Trophoblast cell (in vitro differentiated cells and primary cell): ENCODE results near the gene AP5S1.
A peak's percentile ranks its signal among the peaks of the same experiment; 100 is the strongest.

Source experiments
- DNase-seq, 2 donors: peaks; one replicate each; pipeline ENCODE4 v3.0.0-alpha.2; 2016
- H2AFZ ChIP-seq: 2 replicates; pipeline ENCODE4 v1.6.1; 2013; ENCODE audit warnings: low read length, moderate library complexity, mild to moderate bottlenecking; ENCODE audit not compliant: insufficient read depth, poor library complexity
- H2AK5ac ChIP-seq: 2 replicates; pipeline ENCODE4 v1.6.1; 2013; ENCODE audit warnings: mild to moderate bottlenecking, low read length
- H2BK120ac ChIP-seq: 2 replicates; pipeline ENCODE4 v1.6.1; 2013; ENCODE audit warnings: low read length, mild to moderate bottlenecking, moderate library complexity; ENCODE audit not compliant: insufficient read depth, poor library complexity
- H2BK12ac ChIP-seq: 2 replicates; pipeline ENCODE4 v1.6.1; 2013; ENCODE audit warnings: mild to moderate bottlenecking, low read length, moderate library complexity
- H2BK5ac ChIP-seq: 2 replicates; pipeline ENCODE4 v1.6.1; 2013; ENCODE audit warnings: low read length, low read depth, moderate library complexity, mild to moderate bottlenecking; ENCODE audit not compliant: poor library complexity
- H3K14ac ChIP-seq: 2 replicates; pipeline ENCODE4 v1.6.1; 2013; ENCODE audit warnings: mild to moderate bottlenecking, low read length
- H3K18ac ChIP-seq: 2 replicates; pipeline ENCODE4 v1.6.1; 2013; ENCODE audit warnings: mild to moderate bottlenecking, low read length
- H3K23ac ChIP-seq: 2 replicates; pipeline ENCODE4 v1.6.1; 2013; ENCODE audit warnings: low read length
- H3K27ac ChIP-seq: 2 replicates; pipeline ENCODE4 v1.5.1; 2013; ENCODE audit warnings: low read depth, mild to moderate bottlenecking, inconsistent platforms, low read length, moderate library complexity
- H3K27me3 ChIP-seq: 2 replicates; pipeline ENCODE4 v1.6.1; 2013; ENCODE audit warnings: inconsistent platforms, mild to moderate bottlenecking, low read length, moderate library complexity; ENCODE audit not compliant: insufficient read depth
- H3K36me3 ChIP-seq, 2 experiments: 1 replicate in 1 of 2; 2 replicates in 1 of 2; pipeline ENCODE4 v1.6.1; 2013; ENCODE audit warnings: low read length in 2 of 2, mild to moderate bottlenecking in 2 of 2, moderate library complexity in 1 of 2; ENCODE audit not compliant: insufficient read depth in 2 of 2, control insufficient read depth in 1 of 2
- H3K4ac ChIP-seq: 2 replicates; pipeline ENCODE4 v1.6.1; 2013; ENCODE audit warnings: low read depth, mild to moderate bottlenecking, low read length, moderate library complexity
- H3K4me1 ChIP-seq, 2 experiments: 1 replicate in 1 of 2; 2 replicates in 1 of 2; pipeline ENCODE4 v1.6.1; 2013; ENCODE audit warnings: low read length in 2 of 2, mild to moderate bottlenecking in 2 of 2, moderate library complexity in 1 of 2; ENCODE audit not compliant: insufficient read depth in 2 of 2, control insufficient read depth in 1 of 2
- H3K4me2 ChIP-seq: 2 replicates; pipeline ENCODE4 v1.6.1; 2013; ENCODE audit warnings: inconsistent platforms, mild to moderate bottlenecking, low read length, moderate library complexity
- H3K4me3 ChIP-seq: 2 replicates; pipeline ENCODE4 v1.5.1; 2013; ENCODE audit warnings: mild to moderate bottlenecking, low read depth, low read length, inconsistent platforms
- H3K79me1 ChIP-seq: one replicate; pipeline ENCODE4 v1.6.1; 2013; ENCODE audit warnings: low read length
- H3K79me2 ChIP-seq: 2 replicates; pipeline ENCODE4 v1.6.1; 2013; ENCODE audit warnings: low read length, mild to moderate bottlenecking; ENCODE audit not compliant: control insufficient read depth, insufficient read depth, poor library complexity
- H3K9ac ChIP-seq: 2 replicates; pipeline ENCODE4 v1.6.1; 2013; ENCODE audit warnings: mild to moderate bottlenecking, low read length
- H3K9me3 ChIP-seq: 2 replicates; pipeline ENCODE4 v1.6.1; 2013; ENCODE audit warnings: low read depth, mild to moderate bottlenecking, control low read depth, inconsistent platforms, low read length; ENCODE audit not compliant: insufficient read depth
- H4K12ac ChIP-seq: 2 replicates; pipeline ENCODE4 v1.6.1; 2013; ENCODE audit warnings: low read depth, mild to moderate bottlenecking, low read length, moderate library complexity
- H4K8ac ChIP-seq: 2 replicates; pipeline ENCODE4 v1.6.1; 2013; ENCODE audit warnings: low read depth, mild to moderate bottlenecking, low read length, moderate library complexity
- H4K91ac ChIP-seq: one replicate; pipeline ENCODE4 v1.6.1; 2013; ENCODE audit warnings: low read depth, mild to moderate bottlenecking, low read length, moderate library complexity
- WGBS: extraction: QIAGEN DNeasy Blood & Tissue Kit; methylation state at CpG from one replicate; pipeline ENCODE4 v1.1.7; 2013; ENCODE audit warnings: missing lambda C conversion rate; ENCODE audit not compliant: insufficient read length, insufficient coverage; ENCODE audit errors: extremely low coverage; 5-methylcytosine and 5-hydroxymethylcytosine counted together

The AP5S1 gene

DNA sequence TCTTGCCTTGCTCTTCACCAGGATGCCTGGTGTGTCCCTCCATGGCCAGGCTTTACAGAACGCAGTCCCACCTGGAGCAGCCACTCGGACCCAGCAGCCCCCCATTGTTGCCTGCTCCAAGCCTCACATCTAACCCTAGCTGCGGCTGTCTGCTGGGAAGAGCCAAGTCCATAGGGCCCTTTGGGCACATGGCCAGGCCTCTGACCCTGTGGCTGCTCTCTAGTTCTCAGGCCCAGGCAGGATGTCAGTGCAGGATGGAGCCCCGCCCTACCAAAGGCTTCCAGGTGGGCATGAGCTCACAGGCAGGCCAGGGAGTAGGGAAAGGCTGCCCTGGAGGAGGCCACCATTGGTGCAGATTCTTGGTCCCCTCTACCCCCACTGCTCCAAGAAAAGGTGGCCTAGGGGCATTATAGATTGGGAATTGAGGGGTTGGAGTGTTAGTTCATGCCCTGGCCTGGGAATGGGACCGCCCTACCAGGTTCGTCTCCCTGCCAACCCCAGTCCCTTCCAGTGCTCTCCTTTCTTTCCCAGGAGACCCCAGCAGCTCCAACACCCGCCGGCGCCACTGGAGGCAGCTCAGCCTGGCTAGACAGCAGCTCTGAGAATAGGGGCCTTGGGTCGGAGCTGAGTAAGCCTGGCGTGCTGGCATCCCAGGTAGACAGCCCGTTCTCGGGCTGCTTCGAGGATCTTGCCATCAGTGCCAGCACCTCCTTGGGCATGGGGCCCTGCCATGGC, 45.0 kb downstream of the AP5S1 start:
- DNase-seq: peak; percentile 77 to 78
- Histone ChIP-seq H2BK12ac (no peak overlapping the region), H3K9me3 (peaks cover 10% of the 10 kb centered on the region), H3K27me3 (no peaks in the 10 kb centered on the region), H3K23ac (no peak overlapping the region), H3K36me3 (peaks cover 58 to 71% of the 10 kb centered on the region in 2 experiments), H3K4me2 (no peak overlapping the region), H4K91ac (no peak overlapping the region), H3K14ac (no peak overlapping the region), H3K4me3 (no peak overlapping the region), H2BK120ac (no peak overlapping the region), H3K9ac (no peak overlapping the region), H3K79me2 (no peaks in the 10 kb centered on the region), H2BK5ac (no peak overlapping the region), H3K4ac (no peak overlapping the region), H3K27ac (no peak overlapping the region), H2AK5ac (no peak overlapping the region), H4K12ac (no peak overlapping the region), H2AFZ (no peak overlapping the region), H3K4me1 (peaks cover 3 to 10% of the 10 kb centered on the region in 2 experiments), H3K79me1 (no peaks in the 10 kb centered on the region), H4K8ac (no peak overlapping the region), H3K18ac (no peak overlapping the region)
- no CpG with 5 or more reads among the region's 14 CpGs for WGBS

DNA sequence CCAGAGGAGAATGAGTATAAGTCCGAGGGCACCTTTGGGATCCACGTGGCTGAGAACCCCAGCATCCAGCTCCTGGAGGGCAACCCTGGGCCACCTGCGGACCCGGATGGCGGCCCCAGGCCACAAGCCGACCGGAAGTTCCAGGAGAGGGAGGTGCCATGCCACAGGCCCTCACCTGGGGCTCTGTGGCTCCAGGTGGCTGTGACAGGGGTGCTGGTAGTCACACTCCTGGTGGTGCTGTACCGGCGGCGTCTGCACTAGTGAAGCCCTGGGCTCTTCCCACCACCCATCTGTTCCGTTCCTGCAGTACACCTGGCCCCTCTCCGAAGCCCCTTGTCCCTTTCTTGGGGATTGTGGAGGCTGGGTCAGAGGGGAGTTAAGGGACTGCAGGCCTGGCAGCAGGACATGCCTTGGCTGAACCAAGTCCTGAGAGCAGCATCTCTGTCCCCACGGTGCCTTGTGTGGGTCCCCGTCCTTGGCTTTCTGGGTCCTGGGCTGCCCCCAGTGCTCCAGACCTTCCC, 45.6 kb downstream of the AP5S1 start:
- no peak overlapping the region for H4K91ac ChIP-seq
- no peak overlapping the region for H2BK5ac ChIP-seq
- no peaks in the 10 kb centered on the region for H3K79me1 ChIP-seq
- H3K4me3 ChIP-seq: no peak overlapping the region
- no peaks in the 10 kb centered on the region for H3K79me2 ChIP-seq
- H2AFZ ChIP-seq: no peak overlapping the region
- no peak overlapping the region for H3K4ac ChIP-seq
- H3K36me3 ChIP-seq: peaks cover 58 to 71% of the 10 kb centered on the region in 2 experiments
- H3K27ac ChIP-seq: no peak overlapping the region
- peaks cover 3 to 10% of the 10 kb centered on the region in 2 experiments for H3K4me1 ChIP-seq
- no peak overlapping the region for H3K9ac ChIP-seq
- no peak overlapping the region for H3K23ac ChIP-seq
- H3K14ac ChIP-seq: no peak overlapping the region
- no peaks in the 10 kb centered on the region for H3K27me3 ChIP-seq
- no peak overlapping the region for H2AK5ac ChIP-seq
- no CpG with 5 or more reads among the region's 14 CpGs for WGBS
- H4K12ac ChIP-seq: no peak overlapping the region
- peak; percentile 90 to 91 for DNase-seq
- no peak overlapping the region for H2BK120ac ChIP-seq
- H3K18ac ChIP-seq: no peak overlapping the region
- peaks cover 10% of the 10 kb centered on the region for H3K9me3 ChIP-seq
- no peak overlapping the region for H4K8ac ChIP-seq
- H2BK12ac ChIP-seq: no peak overlapping the region
- H3K4me2 ChIP-seq: no peak overlapping the region

DNA sequence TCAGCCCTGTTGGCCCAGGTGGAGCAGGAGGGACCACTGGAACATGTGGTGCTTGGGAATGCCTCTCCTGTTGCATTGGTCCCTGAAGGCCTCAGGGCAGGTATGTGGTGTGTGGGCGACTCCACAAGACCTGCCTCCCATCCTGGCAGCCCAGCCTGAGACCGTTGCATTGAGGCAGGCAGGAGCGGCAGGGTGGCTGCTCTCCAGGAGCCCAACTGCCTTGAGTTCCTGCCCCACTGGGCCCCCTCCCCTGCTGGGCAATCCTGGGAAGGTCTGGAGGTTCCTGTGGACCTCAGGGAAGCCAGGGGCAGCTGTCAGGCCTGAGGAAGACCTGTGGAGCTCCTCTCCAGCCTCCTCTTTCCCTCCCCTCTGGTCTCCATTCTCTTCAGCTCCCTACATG, 46.1 kb downstream of the AP5S1 start:
- H2AK5ac ChIP-seq: no peak overlapping the region
- no peak overlapping the region for H2AFZ ChIP-seq
- no peak overlapping the region for H3K23ac ChIP-seq
- H3K36me3 ChIP-seq: peaks cover 53 to 71% of the 10 kb centered on the region in 2 experiments
- no peaks in the 10 kb centered on the region for H3K79me2 ChIP-seq
- H3K4me1 ChIP-seq: peaks cover 8 to 15% of the 10 kb centered on the region in 2 experiments
- no peaks in the 10 kb centered on the region for H3K79me1 ChIP-seq
- H3K18ac ChIP-seq: no peak overlapping the region
- no peak overlapping the region for H3K27ac ChIP-seq
- no peak overlapping the region for H3K14ac ChIP-seq
- no peak overlapping the region for H2BK12ac ChIP-seq
- no peak overlapping the region for H3K4ac ChIP-seq
- no peak overlapping the region for H4K8ac ChIP-seq
- H4K91ac ChIP-seq: no peak overlapping the region
- DNase-seq: peak; percentile 92 to 94
- no CpG with 5 or more reads among the region's 3 CpGs for WGBS
- no peak overlapping the region for H2BK120ac ChIP-seq
- H4K12ac ChIP-seq: no peak overlapping the region
- H3K27me3 ChIP-seq: no peaks in the 10 kb centered on the region
- H3K9ac ChIP-seq: no peak overlapping the region
- H3K4me2 ChIP-seq: no peak overlapping the region
- H3K4me3 ChIP-seq: no peak overlapping the region
- H3K9me3 ChIP-seq: peaks cover 10% of the 10 kb centered on the region
- H2BK5ac ChIP-seq: no peak overlapping the region

DNA sequence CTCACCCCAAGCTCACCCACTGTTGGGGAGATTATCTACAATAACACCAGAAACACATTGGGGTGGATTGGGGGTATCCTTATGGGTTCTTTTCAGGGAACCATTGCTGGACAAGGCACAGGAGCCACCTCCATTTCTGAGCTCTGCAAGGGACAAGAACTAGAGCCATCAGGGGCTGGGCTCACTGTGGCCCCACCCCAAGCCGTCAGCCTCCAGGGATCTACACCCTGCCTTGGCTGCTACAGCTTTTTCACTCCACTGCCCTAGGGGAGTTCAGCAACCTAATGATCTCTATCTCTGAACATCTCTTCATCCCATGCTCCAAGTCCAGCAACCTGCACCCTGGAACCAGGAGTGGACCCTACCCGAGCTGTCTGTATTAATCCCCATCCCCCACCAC, 47.5 kb downstream of the AP5S1 start:
- Histone ChIP-seq H3K27me3 (no peaks in the 10 kb centered on the region), H2BK120ac (no peak overlapping the region), H4K12ac (no peak overlapping the region), H3K18ac (no peak overlapping the region), H2BK5ac (no peak overlapping the region), H3K9ac (no peak overlapping the region), H3K4me3 (no peak overlapping the region), H3K27ac (no peak overlapping the region), H3K79me1 (no peaks in the 10 kb centered on the region), H3K4ac (no peak overlapping the region), H3K4me2 (no peak overlapping the region), H3K9me3 (peaks cover 6% of the 10 kb centered on the region), H3K14ac (no peak overlapping the region), H3K23ac (no peak overlapping the region), H2BK12ac (no peak overlapping the region), H3K4me1 (peaks cover 10 to 21% of the 10 kb centered on the region in 2 experiments), H3K36me3 (peaks cover 42 to 61% of the 10 kb centered on the region in 2 experiments), H4K8ac (no peak overlapping the region), H3K79me2 (no peaks in the 10 kb centered on the region), H4K91ac (no peak overlapping the region), H2AFZ (no peak overlapping the region), H2AK5ac (no peak overlapping the region)
- no CpG with 5 or more reads among the region's 2 CpGs for WGBS
- DNase-seq: peak in 1 of 2 donors; percentile 24
